Measurements from ENCODE around the gene GTF3C1.
A peak's percentile ranks its signal among the peaks of the same experiment; 100 is the strongest.
"Not testable (repeated sequence)": the region's sequence is repeated elsewhere in the genome, so short reads cannot be mapped to it uniquely, and the experiment has no call there.

GTF3C1 gene

GRCh38 chr16:27450196-27450549 lies 99.5 kb downstream of the GTF3C1 start:
- FAIRE-seq (no peak), DNase-seq (ENCODE audit: insufficient read length, low spot score) (no peak)

GRCh38 chr16:27449434-27450195 lies 100.1 kb downstream of the GTF3C1 start:
- DNase-seq (ENCODE audit: insufficient read length, low spot score) (no peak), FAIRE-seq (no peak)

GRCh38 chr16:27448532-27449433 lies 100.9 kb downstream of the GTF3C1 start:
- DNase-seq (ENCODE audit: insufficient read length, low spot score) (no peak), FAIRE-seq (no peak)

- FAIRE-seq: no peak
- DNase-seq (ENCODE audit: insufficient read length, low spot score): no peak
Observed at GRCh38 chr16:27447301-27447700, 102.4 kb downstream of the GTF3C1 start.

GRCh38 chr16:27446721-27447120 lies 103.0 kb downstream of the GTF3C1 start:
- no peak for FAIRE-seq
- DNase-seq (ENCODE audit: insufficient read length, low spot score): no peak

- FAIRE-seq (no peak), DNase-seq (ENCODE audit: insufficient read length, low spot score) (no peak)
Observed at GRCh38 chr16:27445502-27446175, 104.1 kb downstream of the GTF3C1 start.

- no peak for DNase-seq (ENCODE audit: insufficient read length, low spot score)
- FAIRE-seq: no peak
Observed at GRCh38 chr16:27444470-27444869, 105.2 kb downstream of the GTF3C1 start.

GRCh38 chr16:27444015-27444414 lies 105.7 kb downstream of the GTF3C1 start:
- no peak for FAIRE-seq
- DNase-seq (ENCODE audit: insufficient read length, low spot score): no peak

GRCh38 chr16:27441998-27442397 lies 107.7 kb downstream of the GTF3C1 start:
- no peak for FAIRE-seq
- DNase-seq (ENCODE audit: insufficient read length, low spot score): no peak

- no peak for DNase-seq (ENCODE audit: insufficient read length, low spot score)
- FAIRE-seq: no peak
Observed at GRCh38 chr16:27441276-27441675, 108.4 kb downstream of the GTF3C1 start.

GRCh38 chr16:27439271-27440018 lies 110.3 kb downstream of the GTF3C1 start:
- FAIRE-seq: peak; percentile 67

GRCh38 chr16:27437946-27438345 lies 111.8 kb downstream of the GTF3C1 start:
- FAIRE-seq (no peak), DNase-seq (ENCODE audit: insufficient read length, low spot score) (no peak)

More at GRCh38 chr16:27439271-27440018, 110.3 kb downstream of the GTF3C1 start:
- DNase-seq (ENCODE audit: insufficient read length, low spot score): no peak

- FAIRE-seq (no peak), DNase-seq (ENCODE audit: insufficient read length, low spot score) (no peak)
Observed at GRCh38 chr16:27436921-27437650, 112.6 kb downstream of the GTF3C1 start.

- no peak for DNase-seq (ENCODE audit: insufficient read length, low spot score)
- FAIRE-seq: no peak
Observed at GRCh38 chr16:27436065-27436464, 113.6 kb downstream of the GTF3C1 start.

GRCh38 chr16:27435146-27435545 lies 114.6 kb downstream of the GTF3C1 start:
- not testable (repeated sequence) for FAIRE-seq; DNase-seq (ENCODE audit: insufficient read length, low spot score)

- FAIRE-seq: no peak
Observed at GRCh38 chr16:27434141-27435051, 115.3 kb downstream of the GTF3C1 start.

GRCh38 chr16:27433636-27434035 lies 116.1 kb downstream of the GTF3C1 start:
- no peak for FAIRE-seq
- no peak for DNase-seq (ENCODE audit: insufficient read length, low spot score)

More at GRCh38 chr16:27434141-27435051, 115.3 kb downstream of the GTF3C1 start:
- no peak for DNase-seq (ENCODE audit: insufficient read length, low spot score)

GRCh38 chr16:27433191-27433590 lies 116.5 kb downstream of the GTF3C1 start:
- FAIRE-seq: not testable (repeated sequence)

GRCh38 chr16:27432558-27432957 lies 117.2 kb downstream of the GTF3C1 start:
- no peak for FAIRE-seq
- peak; percentile 45 for DNase-seq (ENCODE audit: insufficient read length, low spot score)

More at GRCh38 chr16:27433191-27433590, 116.5 kb downstream of the GTF3C1 start:
- not testable (repeated sequence) for DNase-seq (ENCODE audit: insufficient read length, low spot score)
